SK-N-SH (cell line): ENCODE results near the gene ANO6. TPM values are rescaled to one million over a fixed set of nuclear protein-coding genes. Genes with fewer than 3 reads are reported as not detected.

Source experiments
- CTCF ChIA-PET: fragments of 300-600, 350-600 bp; formaldehyde crosslinking; extraction: SDS; loops from one replicate; lab custom pipeline; 2021; lab: Yijun Ruan, JAX
- POLR2A ChIA-PET: fragments of 350-600 bp; sonication (Branson Sonifier 250); formaldehyde crosslinking; extraction: SDS; loops from one replicate; lab custom pipeline; 2020; ENCODE audit warnings: antibody characterized with exemption, inconsistent platforms; lab: Yijun Ruan, JAX
- DNase-seq: peaks from one replicate; pipeline ENCODE4 v3.0.0; 2012
- H2AFZ ChIP-seq: fragments of 200-600 bp; sonication (generic); 2 replicates; pipeline ENCODE4 v1.8.1; 2016; ENCODE audit warnings: antibody characterized with exemption, mild to moderate bottlenecking, low read depth
- H3F3A ChIP-seq: fragments of 200-600 bp; sonication (generic); replicated peaks from 2 replicates; pipeline ENCODE3; 2016; ENCODE audit warnings: antibody characterized with exemption, mild to moderate bottlenecking; ENCODE audit not compliant: insufficient read depth
- H3K27ac ChIP-seq, 2 experiments: fragments of 200-500 bp in 1 of 2; fragments of 200-600 bp in 1 of 2; sonication (Bioruptor generic) in 1 of 2; sonication (generic), shearing (Covaris generic) in 1 of 2; 2 replicates each; pipeline versions ENCODE4 v1.5.1 to v1.6.1; 2014 to 2016; ENCODE audit warnings: low read depth in 2 of 2, inconsistent platforms in 1 of 2, low read length in 1 of 2, mild to moderate bottlenecking in 1 of 2, mixed read lengths in 1 of 2
- H3K27me3 ChIP-seq: fragments of 200-600 bp; sonication (generic), shearing (Covaris generic); 2 replicates; pipeline ENCODE4 v1.6.1; 2016; ENCODE audit warnings: mixed run types; ENCODE audit not compliant: insufficient read depth
- H3K36me3 ChIP-seq, 2 experiments: fragments of 200-500 bp in 1 of 2; fragments of 200-600 bp in 1 of 2; sonication (Bioruptor generic) in 1 of 2; sonication (generic) in 1 of 2; replicated peaks in 1 of 2; 2 replicates each; pipeline versions ENCODE3 to v1.5.1; 2014 to 2016; ENCODE audit warnings: low read length in 1 of 2, mild to moderate bottlenecking in 1 of 2; ENCODE audit not compliant: insufficient read depth in 2 of 2, control insufficient read depth in 1 of 2
- H3K4me1 ChIP-seq, 2 experiments: fragments of 200-500 bp in 1 of 2; fragments of 200-600 bp in 1 of 2; sonication (Bioruptor generic) in 1 of 2; sonication (generic), shearing (Covaris generic) in 1 of 2; 2 replicates each; pipeline versions ENCODE4 v1.5.1 to v1.6.1; 2014 to 2016; ENCODE audit warnings: low read depth in 1 of 2, low read length in 1 of 2, mixed run types in 1 of 2; ENCODE audit not compliant: insufficient read depth in 2 of 2, control insufficient read depth in 1 of 2
- H3K4me2 ChIP-seq: fragments of 200-600 bp; sonication (generic), shearing (Covaris generic); 2 replicates; pipeline ENCODE4 v1.6.1; 2017; ENCODE audit warnings: mixed run types
- H3K4me3 ChIP-seq, 2 experiments: fragments of 200-500 bp in 1 of 2; fragments of 200-600 bp in 1 of 2; sonication (Bioruptor generic) in 1 of 2; sonication (generic), shearing (Covaris generic) in 1 of 2; 2 replicates each; pipeline versions ENCODE4 v1.5.1 to v1.8.1; 2014 to 2016; ENCODE audit warnings: low read depth in 2 of 2, inconsistent platforms in 1 of 2, low read length in 1 of 2, mild to moderate bottlenecking in 1 of 2, mixed read lengths in 1 of 2, moderate library complexity in 1 of 2
- H3K79me2 ChIP-seq: fragments of 200-600 bp; sonication (generic); 2 replicates; pipeline ENCODE4 v1.8.1; 2017; ENCODE audit warnings: mild to moderate bottlenecking; ENCODE audit not compliant: insufficient read depth
- H3K9ac ChIP-seq: fragments of 200-600 bp; sonication (generic); 2 replicates; pipeline ENCODE4 v1.6.1; 2017; ENCODE audit warnings: mixed run types
- H3K9me2 ChIP-seq: fragments of 200-600 bp; sonication (generic); 2 replicates; pipeline ENCODE4 v1.6.1; 2017; ENCODE audit warnings: mixed run types
- H3K9me3 ChIP-seq: fragments of 200-600 bp; sonication (generic); 2 replicates; pipeline ENCODE4 v1.6.1; 2017; ENCODE audit warnings: mixed run types, mild to moderate bottlenecking, moderate library complexity
- H4K20me1 ChIP-seq: fragments of 200-600 bp; sonication (generic); 2 replicates; pipeline ENCODE4 v1.6.1; 2017; ENCODE audit warnings: mild to moderate bottlenecking, mixed run types; ENCODE audit not compliant: insufficient read depth
- CHD2 ChIP-seq: fragments of 150-350 bp; IDR thresholded peaks from 2 replicates; pipeline ENCODE4 v1.6.1; 2018; ENCODE audit warnings: low read length; ENCODE audit not compliant: partially characterized antibody
- ELF1 ChIP-seq: IDR thresholded peaks from 2 replicates; pipeline ENCODE4 v1.4.0; 2012
- FOSL2 ChIP-seq: IDR thresholded peaks from 2 replicates; pipeline ENCODE4 v1.4.0; 2012; ENCODE audit warnings: low read depth, mild to moderate bottlenecking, moderate library complexity, borderline replicate concordance
- FOXJ3 ChIP-seq: sonication (generic); formaldehyde crosslinking; IDR thresholded peaks from 2 replicates; pipeline ENCODE4 v1.5.1; 2020; ENCODE audit warnings: mild to moderate bottlenecking, missing genetic modification reagents
- GABPA ChIP-seq: IDR thresholded peaks from 2 replicates; pipeline ENCODE4 v1.4.0; 2012; ENCODE audit warnings: low read depth, mild to moderate bottlenecking
- JUND ChIP-seq: IDR thresholded peaks from 2 replicates; pipeline ENCODE4 v1.4.0; 2012
- MXI1 ChIP-seq: IDR thresholded peaks from 2 replicates; pipeline ENCODE4 v1.6.1; 2012; ENCODE audit warnings: mild to moderate bottlenecking, low read depth, low read length, improper control_type of control experiment
- NFIC ChIP-seq: IDR thresholded peaks from 2 replicates; pipeline ENCODE4 v1.4.0; 2012; ENCODE audit warnings: borderline replicate concordance
- NRF1 ChIP-seq: IDR thresholded peaks from 2 replicates; pipeline ENCODE4 v1.6.1; 2012; ENCODE audit warnings: low read depth, mild to moderate bottlenecking, low read length
- POLR2AphosphoS5 ChIP-seq: IDR thresholded peaks from 2 replicates; pipeline ENCODE4 v1.6.1; 2012; ENCODE audit warnings: low read depth, low read length
- RFX5 ChIP-seq: IDR thresholded peaks from 2 replicates; pipeline ENCODE4 v1.6.1; 2012; ENCODE audit warnings: mild to moderate bottlenecking, improper control_type of control experiment, low read length
- RXRA ChIP-seq: IDR thresholded peaks from 2 replicates; pipeline ENCODE4 v1.4.0; 2012; ENCODE audit warnings: low read depth, mild to moderate bottlenecking, borderline replicate concordance
- TAF1 ChIP-seq: IDR thresholded peaks from 2 replicates; pipeline ENCODE4 v1.6.1; 2012; ENCODE audit warnings: low read depth, mild to moderate bottlenecking, low read length, moderate library complexity, borderline replicate concordance
- TCF12 ChIP-seq: IDR thresholded peaks from 2 replicates; pipeline ENCODE4 v1.4.0; 2012
- TEAD4 ChIP-seq: IDR thresholded peaks from 2 replicates; pipeline ENCODE4 v1.4.0; 2012; ENCODE audit warnings: mild to moderate bottlenecking, borderline replicate concordance; ENCODE audit not compliant: insufficient read depth
- YY1 ChIP-seq: IDR thresholded peaks from 2 replicates; pipeline ENCODE4 v1.4.0; 2012; ENCODE audit warnings: low read depth, mild to moderate bottlenecking
- WGBS: methylation state at CpG from one replicate; pipeline ENCODE4 v1.1.6; 2017; ENCODE audit warnings: low lambda C conversion rate; 5-methylcytosine and 5-hydroxymethylcytosine counted together
- polyA plus RNA-seq, 3 experiments: library from polyadenylated mRNA; depleted of rRNA; stranded (reverse); fragments of >200 nt; gene quantifications; 2 replicates each; pipeline ENCODE4 v1.2.3, GENCODE V29; 2012
- TF ChIP-seq, protein P1 (sequence below): fragments of 150-350 bp; IDR thresholded peaks from 2 replicates; pipeline ENCODE4 v1.6.1; 2017; ENCODE audit warnings: antibody characterized with exemption, low read length, low read depth, borderline replicate concordance
- TF ChIP-seq, protein P2 (sequence below): IDR thresholded peaks from 2 replicates; pipeline ENCODE4 v1.4.0; 2012; ENCODE audit warnings: low read depth, borderline replicate concordance
- TF ChIP-seq, protein P3 (sequence below): IDR thresholded peaks from 2 replicates; pipeline ENCODE4 v1.4.0; 2012; ENCODE audit warnings: low read depth, borderline replicate concordance
- TF ChIP-seq, protein P4 (sequence below): fragments of 200-600 bp; sonication (generic); IDR thresholded peaks from 2 replicates; pipeline ENCODE4 v1.6.1; 2017; ENCODE audit warnings: antibody characterized with exemption, mild to moderate bottlenecking, moderate library complexity
- TF ChIP-seq, protein P5 (sequence below): fragments of 150-350 bp; IDR thresholded peaks from 2 replicates; pipeline ENCODE4 v1.6.1; 2016; ENCODE audit warnings: mild to moderate bottlenecking, low read depth, low read length
- TF ChIP-seq, protein P6 (sequence below): IDR thresholded peaks from 2 replicates; pipeline ENCODE4; 2012

Gene ANO6
- polyA plus RNA-seq, 1 of the 3 experiments (the other 2 are of a cell fraction), result 20.1 TPM

DNA sequence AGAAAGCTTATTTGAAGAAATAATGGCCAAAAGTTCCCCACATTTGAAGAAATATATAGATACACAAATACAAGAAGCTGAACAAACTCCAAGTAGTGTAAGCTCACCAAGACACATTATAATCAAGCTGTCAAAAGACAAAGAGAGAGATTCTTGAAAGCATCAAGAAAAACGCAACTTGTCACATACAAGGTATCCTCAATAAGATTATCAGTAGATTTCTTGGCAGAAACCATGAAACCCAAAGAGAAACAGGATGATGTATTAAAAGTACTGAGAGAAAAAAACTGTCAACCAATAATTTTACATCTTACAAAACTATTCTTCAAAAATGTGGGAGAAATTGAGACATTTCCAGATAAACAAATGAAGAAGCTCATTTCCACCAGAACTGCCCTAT, 263.0 kb downstream of the ANO6 start (continued):
- TF ChIP-seq NRF1, result no peak
- TF ChIP-seq RXRA, result no peak
- TF ChIP-seq, protein P1, sequence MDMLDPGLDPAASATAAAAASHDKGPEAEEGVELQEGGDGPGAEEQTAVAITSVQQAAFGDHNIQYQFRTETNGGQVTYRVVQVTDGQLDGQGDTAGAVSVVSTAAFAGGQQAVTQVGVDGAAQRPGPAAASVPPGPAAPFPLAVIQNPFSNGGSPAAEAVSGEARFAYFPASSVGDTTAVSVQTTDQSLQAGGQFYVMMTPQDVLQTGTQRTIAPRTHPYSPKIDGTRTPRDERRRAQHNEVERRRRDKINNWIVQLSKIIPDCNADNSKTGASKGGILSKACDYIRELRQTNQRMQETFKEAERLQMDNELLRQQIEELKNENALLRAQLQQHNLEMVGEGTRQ, result no peak
- TF ChIP-seq CHD2, result no peak
- TF ChIP-seq FOSL2, result no peak
- TF ChIP-seq, protein P2, sequence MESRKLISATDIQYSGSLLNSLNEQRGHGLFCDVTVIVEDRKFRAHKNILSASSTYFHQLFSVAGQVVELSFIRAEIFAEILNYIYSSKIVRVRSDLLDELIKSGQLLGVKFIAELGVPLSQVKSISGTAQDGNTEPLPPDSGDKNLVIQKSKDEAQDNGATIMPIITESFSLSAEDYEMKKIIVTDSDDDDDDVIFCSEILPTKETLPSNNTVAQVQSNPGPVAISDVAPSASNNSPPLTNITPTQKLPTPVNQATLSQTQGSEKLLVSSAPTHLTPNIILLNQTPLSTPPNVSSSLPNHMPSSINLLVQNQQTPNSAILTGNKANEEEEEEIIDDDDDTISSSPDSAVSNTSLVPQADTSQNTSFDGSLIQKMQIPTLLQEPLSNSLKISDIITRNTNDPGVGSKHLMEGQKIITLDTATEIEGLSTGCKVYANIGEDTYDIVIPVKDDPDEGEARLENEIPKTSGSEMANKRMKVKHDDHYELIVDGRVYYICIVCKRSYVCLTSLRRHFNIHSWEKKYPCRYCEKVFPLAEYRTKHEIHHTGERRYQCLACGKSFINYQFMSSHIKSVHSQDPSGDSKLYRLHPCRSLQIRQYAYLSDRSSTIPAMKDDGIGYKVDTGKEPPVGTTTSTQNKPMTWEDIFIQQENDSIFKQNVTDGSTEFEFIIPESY, result no peak
- TF ChIP-seq RFX5, result no peak
- no peak for TF ChIP-seq JUND
- no peak for TF ChIP-seq TAF1

DNA sequence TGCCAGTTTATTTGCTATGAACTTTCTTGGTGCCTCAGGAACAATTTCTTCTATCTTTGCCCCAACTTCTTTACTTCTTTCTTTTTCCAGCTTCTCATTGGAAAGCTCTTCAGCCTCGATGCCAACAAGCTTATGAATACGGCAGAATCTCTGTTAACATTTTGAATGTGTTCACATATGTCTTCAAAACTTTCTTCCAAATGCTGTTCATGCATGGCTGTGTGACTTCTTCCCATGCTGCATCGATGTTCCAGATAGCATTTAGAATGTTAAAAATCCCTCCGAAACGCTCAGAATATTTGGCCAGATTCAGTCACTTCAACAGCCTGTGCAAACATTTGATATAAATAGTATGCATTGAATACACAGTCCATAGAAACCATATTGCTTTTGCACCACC, 265.9 kb downstream of the ANO6 start:
- ChIA-PET POLR2A (no interaction called here), CTCF (interaction anchor here (1.0 kb wide), 1 partner anchor 35 kb away, joined by 4 read pairs; no protein-coding TSS in a partner anchor)
- Histone ChIP-seq H3K27me3 (no peaks in the 10 kb centered on the region), H3K9me2 (no peaks in the 10 kb centered on the region), H3K4me1 (no peaks in the 10 kb centered on the region), H4K20me1 (no peaks in the 10 kb centered on the region), H3K9me3 (no peaks in the 10 kb centered on the region; the same call in 1 of the 2 replicates), H2AFZ (no peak overlapping the region), H3K4me3 (no peak overlapping the region), H3F3A (no peaks in the 10 kb centered on the region), H3K27ac (no peak overlapping the region), H3K9ac (no peak overlapping the region), H3K79me2 (no peaks in the 10 kb centered on the region), H3K36me3 (no peaks in the 10 kb centered on the region), H3K4me2 (no peak overlapping the region)
- 22% methylated on average over 5 of the region's 5 CpGs for WGBS
- TF ChIP-seq RFX5, result no peak
- TF ChIP-seq, protein P3, sequence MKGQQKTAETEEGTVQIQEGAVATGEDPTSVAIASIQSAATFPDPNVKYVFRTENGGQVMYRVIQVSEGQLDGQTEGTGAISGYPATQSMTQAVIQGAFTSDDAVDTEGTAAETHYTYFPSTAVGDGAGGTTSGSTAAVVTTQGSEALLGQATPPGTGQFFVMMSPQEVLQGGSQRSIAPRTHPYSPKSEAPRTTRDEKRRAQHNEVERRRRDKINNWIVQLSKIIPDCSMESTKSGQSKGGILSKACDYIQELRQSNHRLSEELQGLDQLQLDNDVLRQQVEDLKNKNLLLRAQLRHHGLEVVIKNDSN, result no peak
- no peak for TF ChIP-seq RXRA
- TF ChIP-seq FOXJ3 (CRISPR knock-in tag), result no peak
- TF ChIP-seq MXI1, result no peak
- TF ChIP-seq, protein P4, sequence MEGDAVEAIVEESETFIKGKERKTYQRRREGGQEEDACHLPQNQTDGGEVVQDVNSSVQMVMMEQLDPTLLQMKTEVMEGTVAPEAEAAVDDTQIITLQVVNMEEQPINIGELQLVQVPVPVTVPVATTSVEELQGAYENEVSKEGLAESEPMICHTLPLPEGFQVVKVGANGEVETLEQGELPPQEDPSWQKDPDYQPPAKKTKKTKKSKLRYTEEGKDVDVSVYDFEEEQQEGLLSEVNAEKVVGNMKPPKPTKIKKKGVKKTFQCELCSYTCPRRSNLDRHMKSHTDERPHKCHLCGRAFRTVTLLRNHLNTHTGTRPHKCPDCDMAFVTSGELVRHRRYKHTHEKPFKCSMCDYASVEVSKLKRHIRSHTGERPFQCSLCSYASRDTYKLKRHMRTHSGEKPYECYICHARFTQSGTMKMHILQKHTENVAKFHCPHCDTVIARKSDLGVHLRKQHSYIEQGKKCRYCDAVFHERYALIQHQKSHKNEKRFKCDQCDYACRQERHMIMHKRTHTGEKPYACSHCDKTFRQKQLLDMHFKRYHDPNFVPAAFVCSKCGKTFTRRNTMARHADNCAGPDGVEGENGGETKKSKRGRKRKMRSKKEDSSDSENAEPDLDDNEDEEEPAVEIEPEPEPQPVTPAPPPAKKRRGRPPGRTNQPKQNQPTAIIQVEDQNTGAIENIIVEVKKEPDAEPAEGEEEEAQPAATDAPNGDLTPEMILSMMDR, result no peak
- TF ChIP-seq JUND, result no peak
- TF ChIP-seq YY1, result no peak
- no peak for TF ChIP-seq ELF1
- TF ChIP-seq, protein P5, sequence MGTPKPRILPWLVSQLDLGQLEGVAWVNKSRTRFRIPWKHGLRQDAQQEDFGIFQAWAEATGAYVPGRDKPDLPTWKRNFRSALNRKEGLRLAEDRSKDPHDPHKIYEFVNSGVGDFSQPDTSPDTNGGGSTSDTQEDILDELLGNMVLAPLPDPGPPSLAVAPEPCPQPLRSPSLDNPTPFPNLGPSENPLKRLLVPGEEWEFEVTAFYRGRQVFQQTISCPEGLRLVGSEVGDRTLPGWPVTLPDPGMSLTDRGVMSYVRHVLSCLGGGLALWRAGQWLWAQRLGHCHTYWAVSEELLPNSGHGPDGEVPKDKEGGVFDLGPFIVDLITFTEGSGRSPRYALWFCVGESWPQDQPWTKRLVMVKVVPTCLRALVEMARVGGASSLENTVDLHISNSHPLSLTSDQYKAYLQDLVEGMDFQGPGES, result no peak
- TF ChIP-seq GABPA, result no peak
- TF ChIP-seq NRF1, result no peak
- TF ChIP-seq POLR2AphosphoS5, result no peak
- TF ChIP-seq NFIC, result no peak
- no peak for TF ChIP-seq TEAD4
- TF ChIP-seq, protein P1, result no peak
- TF ChIP-seq TCF12, result no peak
- TF ChIP-seq, protein P6, sequence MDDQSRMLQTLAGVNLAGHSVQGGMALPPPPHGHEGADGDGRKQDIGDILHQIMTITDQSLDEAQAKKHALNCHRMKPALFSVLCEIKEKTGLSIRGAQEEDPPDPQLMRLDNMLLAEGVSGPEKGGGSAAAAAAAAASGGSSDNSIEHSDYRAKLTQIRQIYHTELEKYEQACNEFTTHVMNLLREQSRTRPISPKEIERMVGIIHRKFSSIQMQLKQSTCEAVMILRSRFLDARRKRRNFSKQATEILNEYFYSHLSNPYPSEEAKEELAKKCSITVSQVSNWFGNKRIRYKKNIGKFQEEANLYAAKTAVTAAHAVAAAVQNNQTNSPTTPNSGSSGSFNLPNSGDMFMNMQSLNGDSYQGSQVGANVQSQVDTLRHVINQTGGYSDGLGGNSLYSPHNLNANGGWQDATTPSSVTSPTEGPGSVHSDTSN, result no peak
- no peak for TF ChIP-seq TAF1
- DNase-seq, result no peak
